ENCODE data around the gene WASF1. TPM values are rescaled to one million over a fixed set of nuclear protein-coding genes. Genes with fewer than 3 reads are reported as not detected.

Gene WASF1
- total RNA-seq, 1 donor, result 11.7 TPM

DNA sequence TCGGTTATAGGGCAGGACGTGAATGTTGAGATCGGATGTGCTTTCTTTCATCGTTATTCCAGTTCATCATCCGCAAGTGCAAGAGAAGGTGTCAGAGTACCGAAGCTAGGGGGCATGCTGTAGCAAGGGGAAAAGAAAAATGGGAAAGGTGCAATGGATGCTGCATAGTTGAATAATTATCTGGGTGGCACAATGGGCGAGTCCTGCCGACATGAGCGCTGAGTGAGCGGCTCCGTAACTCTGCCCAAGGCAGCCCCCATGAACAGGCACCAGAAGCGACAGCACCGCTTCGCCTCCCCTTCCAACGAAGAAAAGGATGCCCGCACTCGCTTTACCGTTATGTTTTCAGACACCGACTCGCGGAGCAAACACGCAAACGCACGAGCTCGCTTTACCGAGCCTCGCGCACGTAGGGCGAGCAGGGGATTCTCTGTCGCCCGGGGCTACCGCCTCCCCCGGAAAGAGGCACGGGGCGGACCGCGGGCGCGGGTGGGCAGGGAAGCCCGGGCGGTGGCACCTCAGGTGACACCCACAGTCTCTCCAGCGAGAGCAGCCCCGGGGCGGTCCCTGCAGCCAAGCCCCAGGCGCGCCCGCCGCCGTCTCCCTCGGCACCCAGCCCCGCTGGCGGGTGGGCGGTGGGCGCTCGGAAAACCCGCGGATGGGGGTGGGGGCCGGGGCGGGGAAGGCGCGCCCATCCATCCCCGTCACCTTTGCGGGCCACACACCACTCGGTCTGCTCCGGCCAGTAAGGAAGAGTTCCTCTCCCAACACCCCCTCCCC is 654 bp downstream of the WASF1 start:
- peak overlapping the region; percentile 84 for H3K4me3 ChIP-seq (ENCODE audit: low read depth, low read length)
- TF ChIP-seq, protein P1, sequence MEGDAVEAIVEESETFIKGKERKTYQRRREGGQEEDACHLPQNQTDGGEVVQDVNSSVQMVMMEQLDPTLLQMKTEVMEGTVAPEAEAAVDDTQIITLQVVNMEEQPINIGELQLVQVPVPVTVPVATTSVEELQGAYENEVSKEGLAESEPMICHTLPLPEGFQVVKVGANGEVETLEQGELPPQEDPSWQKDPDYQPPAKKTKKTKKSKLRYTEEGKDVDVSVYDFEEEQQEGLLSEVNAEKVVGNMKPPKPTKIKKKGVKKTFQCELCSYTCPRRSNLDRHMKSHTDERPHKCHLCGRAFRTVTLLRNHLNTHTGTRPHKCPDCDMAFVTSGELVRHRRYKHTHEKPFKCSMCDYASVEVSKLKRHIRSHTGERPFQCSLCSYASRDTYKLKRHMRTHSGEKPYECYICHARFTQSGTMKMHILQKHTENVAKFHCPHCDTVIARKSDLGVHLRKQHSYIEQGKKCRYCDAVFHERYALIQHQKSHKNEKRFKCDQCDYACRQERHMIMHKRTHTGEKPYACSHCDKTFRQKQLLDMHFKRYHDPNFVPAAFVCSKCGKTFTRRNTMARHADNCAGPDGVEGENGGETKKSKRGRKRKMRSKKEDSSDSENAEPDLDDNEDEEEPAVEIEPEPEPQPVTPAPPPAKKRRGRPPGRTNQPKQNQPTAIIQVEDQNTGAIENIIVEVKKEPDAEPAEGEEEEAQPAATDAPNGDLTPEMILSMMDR (IDR thresholded peaks at IDR 0.05; ENCODE audit: insufficient read depth, low read length), result peak; percentile 88
- DNase-seq (ENCODE audit: low read depth), result peak; percentile 61

- no peak overlapping the region for H3K4me3 ChIP-seq (ENCODE audit: low read depth, low read length)
- DNase-seq (ENCODE audit: low read depth), result no peak
- TF ChIP-seq, protein P1 (IDR thresholded peaks at IDR 0.05; ENCODE audit: insufficient read depth, low read length), result no peak
Observed at GRCh38 chr6:110173506-110174132, 5.9 kb downstream of the WASF1 start.

GRCh38 chr6:110170081-110170480 is 9.4 kb downstream of the WASF1 start:
- TF ChIP-seq, protein P1 (IDR thresholded peaks at IDR 0.05; ENCODE audit: insufficient read depth, low read length), result no peak
- no peak overlapping the region for H3K4me3 ChIP-seq (ENCODE audit: low read depth, low read length)
- no peak for DNase-seq (ENCODE audit: low read depth)

- H3K4me3 ChIP-seq (ENCODE audit: low read depth, low read length), result no peak overlapping the region
- DNase-seq (ENCODE audit: low read depth), result peak; percentile 6
- TF ChIP-seq, protein P1 (IDR thresholded peaks at IDR 0.05; ENCODE audit: insufficient read depth, low read length), result no peak
Observed at GRCh38 chr6:110158479-110158878, 21.0 kb downstream of the WASF1 start.

DNA sequence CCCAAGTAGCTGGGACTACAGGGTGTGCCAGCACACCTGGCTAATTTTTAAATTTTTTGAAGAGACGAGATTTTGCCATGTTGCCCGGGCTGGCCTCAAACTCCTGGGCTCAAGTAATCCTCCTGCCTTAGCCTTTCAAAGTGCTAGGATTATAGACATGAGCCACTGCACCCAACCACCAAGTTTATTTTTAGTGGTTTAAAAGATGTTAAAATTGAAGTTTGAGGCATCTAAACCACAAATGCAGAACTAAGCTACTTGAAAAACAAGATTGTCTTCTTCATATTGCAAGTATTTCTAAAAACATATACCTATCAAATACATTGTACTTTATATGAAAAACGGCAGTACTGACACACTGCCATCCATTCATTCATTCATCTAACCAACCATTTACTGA is 31.6 kb downstream of the WASF1 start:
- H3K4me3 ChIP-seq (ENCODE audit: low read depth, low read length), result no peak overlapping the region
- DNase-seq (ENCODE audit: low read depth), result no peak
- TF ChIP-seq, protein P1 (IDR thresholded peaks at IDR 0.05; ENCODE audit: insufficient read depth, low read length), result no peak

DNA sequence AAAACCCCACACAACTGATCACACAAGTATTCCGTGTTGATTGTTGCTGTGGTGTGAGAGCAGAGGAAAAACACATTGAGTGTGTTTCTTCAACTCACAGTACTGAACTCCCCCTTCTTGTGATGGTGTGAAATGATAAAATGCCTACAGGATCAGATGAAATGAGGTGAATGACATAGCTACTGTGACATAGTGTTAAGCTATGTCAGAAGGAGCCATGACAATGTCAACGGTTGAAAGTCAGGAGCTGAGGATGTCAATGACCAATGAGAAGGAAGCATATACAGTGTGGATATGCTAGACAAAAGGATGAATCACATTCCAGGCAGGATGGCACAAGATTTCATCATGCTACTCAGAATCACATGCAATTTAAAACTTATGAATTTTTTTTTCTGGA is 38.8 kb downstream of the WASF1 start:
- DNase-seq (ENCODE audit: low read depth), result peak; percentile 83
- no peak overlapping the region for H3K4me3 ChIP-seq (ENCODE audit: low read depth, low read length)

More for the DNA sequence above, 38.8 kb downstream of the WASF1 start:
- TF ChIP-seq, protein P1 (IDR thresholded peaks at IDR 0.05; ENCODE audit: insufficient read depth, low read length), result no peak

Data from fibroblast of the aortic adventitia (primary cell).